B cell (primary cell): Measurements from ENCODE around the gene GRIK2.

Source experiments
- EZH2 ChIP-seq: IDR thresholded peaks from 2 replicates; pipeline ENCODE4 v1.6.1; 2012; ENCODE audit warnings: borderline replicate concordance, low read depth, mild to moderate bottlenecking, moderate library complexity, low read length; ENCODE audit not compliant: insufficient read depth, poor library complexity, severe bottlenecking
- TF ChIP-seq, protein P1 (sequence below): fragments of 200-600 bp; IDR thresholded peaks from one replicate; pipeline ENCODE4 v1.8.0; 2022; ENCODE audit warnings: antibody characterized with exemption, mild to moderate bottlenecking

- TF ChIP-seq, protein P1, sequence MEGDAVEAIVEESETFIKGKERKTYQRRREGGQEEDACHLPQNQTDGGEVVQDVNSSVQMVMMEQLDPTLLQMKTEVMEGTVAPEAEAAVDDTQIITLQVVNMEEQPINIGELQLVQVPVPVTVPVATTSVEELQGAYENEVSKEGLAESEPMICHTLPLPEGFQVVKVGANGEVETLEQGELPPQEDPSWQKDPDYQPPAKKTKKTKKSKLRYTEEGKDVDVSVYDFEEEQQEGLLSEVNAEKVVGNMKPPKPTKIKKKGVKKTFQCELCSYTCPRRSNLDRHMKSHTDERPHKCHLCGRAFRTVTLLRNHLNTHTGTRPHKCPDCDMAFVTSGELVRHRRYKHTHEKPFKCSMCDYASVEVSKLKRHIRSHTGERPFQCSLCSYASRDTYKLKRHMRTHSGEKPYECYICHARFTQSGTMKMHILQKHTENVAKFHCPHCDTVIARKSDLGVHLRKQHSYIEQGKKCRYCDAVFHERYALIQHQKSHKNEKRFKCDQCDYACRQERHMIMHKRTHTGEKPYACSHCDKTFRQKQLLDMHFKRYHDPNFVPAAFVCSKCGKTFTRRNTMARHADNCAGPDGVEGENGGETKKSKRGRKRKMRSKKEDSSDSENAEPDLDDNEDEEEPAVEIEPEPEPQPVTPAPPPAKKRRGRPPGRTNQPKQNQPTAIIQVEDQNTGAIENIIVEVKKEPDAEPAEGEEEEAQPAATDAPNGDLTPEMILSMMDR: no peak
- TF ChIP-seq EZH2: no peak
Measured at GRCh38 chr6:101454106-101454676, 60.7 kb downstream of the GRIK2 start.
